Fibroblast of villous mesenchyme (primary cell): ENCODE results near the gene EID3. TPM values are rescaled to one million over a fixed set of nuclear protein-coding genes. Genes with fewer than 3 reads are reported as not detected.

Source experiments
- DNase-seq: peaks from one replicate; pipeline ENCODE4 v3.0.0-alpha.2; 2010; ENCODE audit warnings: low read depth
- H3K4me3 ChIP-seq: 2 replicates; pipeline ENCODE4 v1.5.1; 2011; ENCODE audit warnings: low read depth, mild to moderate bottlenecking, low read length
- CTCF ChIP-seq: IDR thresholded peaks from 2 replicates; pipeline ENCODE4 v1.5.1; 2012; ENCODE audit warnings: low read depth, mild to moderate bottlenecking, low read length; ENCODE audit not compliant: insufficient read depth
- total RNA-seq: library from RNA; depleted of rRNA; stranded (reverse); fragments of >200 nt; gene quantifications from 2 replicates; pipeline ENCODE4 v1.2.3, GENCODE V29; 2012

EID3 gene
- total RNA-seq, 1 donor, result 25.0 TPM

DNA sequence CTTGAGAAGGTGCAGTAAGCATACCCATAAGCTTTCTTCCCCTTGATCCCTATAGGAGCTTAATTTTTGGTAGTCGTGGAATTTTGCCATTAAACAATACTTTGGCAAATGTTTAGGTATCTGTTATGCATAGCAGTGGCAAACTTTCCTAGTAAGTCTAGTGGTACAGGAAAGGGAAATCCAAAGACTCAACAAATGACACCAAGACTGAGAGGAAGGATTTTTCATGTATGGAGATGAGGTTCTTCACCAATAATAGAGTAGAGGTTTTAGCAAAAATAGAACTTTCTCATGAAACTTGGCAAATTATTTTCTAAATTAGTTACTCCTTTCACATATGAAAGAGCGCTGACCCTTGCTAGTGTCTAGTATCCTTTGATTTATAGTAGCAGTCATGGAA is 2.8 kb downstream of the EID3 start:
- no peak for TF ChIP-seq CTCF
- H3K4me3 ChIP-seq, result no peak overlapping the region
- DNase-seq, result no peak

DNA sequence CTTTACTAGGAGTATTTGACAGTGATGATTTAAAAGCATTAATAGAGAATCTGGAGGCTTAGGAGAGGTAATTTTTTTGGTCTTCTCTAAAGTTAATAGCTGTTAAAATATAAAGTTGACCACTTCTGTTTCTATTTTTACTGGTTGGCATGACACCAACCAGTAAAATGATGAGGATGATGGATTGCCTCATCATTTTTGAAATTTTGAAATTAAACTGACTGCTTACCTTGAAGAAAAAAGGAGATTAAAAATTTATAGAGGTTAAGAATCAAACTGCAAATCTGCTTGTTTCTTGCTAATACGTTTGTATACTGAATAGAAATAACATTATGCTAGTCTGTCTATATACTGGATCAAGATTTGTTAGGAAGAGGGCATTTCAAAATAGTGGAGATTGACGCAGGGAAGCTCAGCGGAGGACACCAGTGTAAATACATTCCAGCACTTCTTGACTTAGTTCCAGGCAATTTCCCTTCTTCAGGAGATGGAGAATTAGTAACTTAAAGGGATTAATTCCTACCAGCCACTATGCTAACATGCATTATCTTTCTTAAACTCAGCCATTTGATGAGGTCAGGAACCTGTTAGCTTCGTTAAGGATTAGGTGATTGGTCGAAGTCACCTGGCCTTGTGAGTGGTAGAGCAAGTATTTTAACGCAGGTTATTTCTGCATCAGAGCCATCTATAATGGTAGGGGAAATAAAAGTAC is 3.6 kb downstream of the EID3 start:
- no peak overlapping the region for H3K4me3 ChIP-seq
- DNase-seq, result no peak
- TF ChIP-seq CTCF, result no peak

DNA sequence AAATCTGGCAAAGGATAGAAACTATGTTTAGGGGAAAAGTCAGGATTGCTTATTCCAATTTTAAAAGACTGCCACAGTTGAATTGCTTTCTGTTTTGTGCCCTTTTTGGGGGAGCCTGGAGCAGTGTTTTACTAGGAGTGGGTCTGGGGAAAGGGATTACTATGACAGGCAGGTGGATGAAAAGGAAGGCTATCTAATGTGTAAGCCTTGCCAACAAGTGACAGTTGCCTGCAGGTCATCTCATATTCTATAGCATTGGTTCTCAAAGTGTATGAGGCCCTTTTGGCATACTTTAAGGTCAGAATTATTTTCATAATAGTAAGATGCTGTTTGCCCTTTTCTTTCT is 4.1 kb downstream of the EID3 start:
- DNase-seq, result no peak
- H3K4me3 ChIP-seq, result no peak overlapping the region
- no peak for TF ChIP-seq CTCF

DNA sequence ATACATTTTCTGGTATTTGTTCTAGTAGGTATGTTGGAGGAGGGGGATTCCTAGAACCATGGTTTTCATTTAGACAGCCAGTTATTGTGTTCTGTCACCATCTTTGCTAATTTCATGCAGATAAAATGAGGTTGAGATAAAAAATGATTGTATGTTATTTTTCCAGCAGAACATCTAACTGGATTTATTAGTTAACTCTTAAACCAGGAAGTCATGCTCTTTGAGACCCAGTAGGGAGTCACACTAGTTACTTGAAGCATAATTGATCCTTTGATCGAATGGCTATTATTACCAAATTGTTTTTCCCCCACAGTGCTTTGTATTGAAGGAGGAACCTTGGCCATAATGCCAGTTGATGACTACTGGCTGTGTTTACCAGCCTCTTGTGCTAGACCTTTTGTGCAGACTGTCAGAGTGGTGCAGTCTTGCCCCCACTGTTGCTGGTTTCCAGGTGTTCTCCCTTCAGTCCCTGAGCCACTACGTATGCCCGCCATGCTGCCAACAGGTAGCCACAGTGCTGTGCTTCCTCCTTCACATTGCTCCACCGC is 6.0 kb downstream of the EID3 start:
- no peak for DNase-seq
- no peak overlapping the region for H3K4me3 ChIP-seq
- TF ChIP-seq CTCF, result no peak

GRCh38 chr12:104310751-104311633 is 7.5 kb downstream of the EID3 start:
- no peak overlapping the region for H3K4me3 ChIP-seq
- no peak for DNase-seq
- TF ChIP-seq CTCF, result no peak

GRCh38 chr12:104312202-104312601 is 8.7 kb downstream of the EID3 start:
- H3K4me3 ChIP-seq, result no peak overlapping the region
- TF ChIP-seq CTCF, result no peak
- DNase-seq, result no peak
